H1 (cell line): ENCODE measurements around the gene AGR3. TPM values are rescaled to one million over a fixed set of nuclear protein-coding genes. Genes with fewer than 3 reads are reported as not detected.

Experiments
- CEBPB ChIP-seq: IDR thresholded peaks from 2 replicates; pipeline ENCODE4 v1.6.1; 2012; ENCODE audit warnings: low read depth, low read length
- CHD2 ChIP-seq: IDR thresholded peaks from 2 replicates; pipeline ENCODE4 v1.6.1; 2012; ENCODE audit warnings: low read length, improper control_type of control experiment
- EGR1 ChIP-seq: IDR thresholded peaks from 2 replicates; pipeline ENCODE4 v1.6.1; 2011; ENCODE audit warnings: low read depth, low read length, borderline replicate concordance
- GTF2F1 ChIP-seq: IDR thresholded peaks from 2 replicates; pipeline ENCODE4 v1.6.1; 2012; ENCODE audit warnings: low read depth, low read length, improper control_type of control experiment, borderline replicate concordance
- KDM4A ChIP-seq: IDR thresholded peaks from one replicate; pipeline ENCODE4 v1.7.1; 2012; ENCODE audit warnings: low read depth, mild to moderate bottlenecking, moderate library complexity, low read length, inconsistent platforms; ENCODE audit not compliant: severe bottlenecking
- POLR2AphosphoS5 ChIP-seq: IDR thresholded peaks from 2 replicates; pipeline ENCODE4 v1.6.1; 2011; ENCODE audit warnings: low read depth, low read length
- polyA plus RNA-seq, 7 experiments: library from polyadenylated mRNA; depleted of rRNA in 3 of 7; stranded (reverse) in 5 of 7; unstranded in 2 of 7; fragments of >200 nt in 5 of 7; fragments of 200-250 nt in 2 of 7; gene quantifications; 1 replicate in 5 of 7; 2 replicates in 1 of 7; 4 replicates in 1 of 7; pipeline versions ENCODE4 v1.2.1 to v1.2.3, GENCODE V29; 2011 to 2013; ENCODE audit warnings: missing spikeins in 2 of 7, mixed read lengths in 2 of 7
- total RNA-seq: library from RNA; stranded (reverse); fragmentation: NEBNext Ultra II Directional; extraction: Animal tissue kit (Norgen Biotek cat#: 25700); gene quantifications from 2 replicates; pipeline ENCODE4 v1.2.1, GENCODE V29; 2021
- TF ChIP-seq, protein P1 (sequence below): fragments of 300-600 bp; sonication (generic); IDR thresholded peaks from 2 replicates; pipeline ENCODE4 v1.7.1; 2012; ENCODE audit warnings: low read length, moderate library complexity, mild to moderate bottlenecking, inconsistent platforms; ENCODE audit not compliant: insufficient replicate concordance
- TF ChIP-seq, protein P2 (sequence below): IDR thresholded peaks from 2 replicates; pipeline ENCODE4 v1.6.1; 2012; ENCODE audit warnings: inconsistent platforms
- TF ChIP-seq, protein P3 (sequence below), 3 experiments: IDR thresholded peaks; 1 replicate in 2 of 3; 2 replicates in 1 of 3; pipeline versions ENCODE4 v1.5.1 to v1.6.1; 2011; ENCODE audit warnings: low read length in 3 of 3, mild to moderate bottlenecking in 3 of 3, inconsistent platforms in 2 of 3, low read depth in 1 of 3, moderate library complexity in 1 of 3; ENCODE audit not compliant: insufficient read depth in 1 of 3; ENCODE audit errors: control extremely low read depth in 1 of 3

Gene AGR3
- total and polyA plus RNA-seq, 2 of the 8 experiments (the other 6 are each of a cell fraction or from before 2014, with no cell fraction given) = not detected

DNA sequence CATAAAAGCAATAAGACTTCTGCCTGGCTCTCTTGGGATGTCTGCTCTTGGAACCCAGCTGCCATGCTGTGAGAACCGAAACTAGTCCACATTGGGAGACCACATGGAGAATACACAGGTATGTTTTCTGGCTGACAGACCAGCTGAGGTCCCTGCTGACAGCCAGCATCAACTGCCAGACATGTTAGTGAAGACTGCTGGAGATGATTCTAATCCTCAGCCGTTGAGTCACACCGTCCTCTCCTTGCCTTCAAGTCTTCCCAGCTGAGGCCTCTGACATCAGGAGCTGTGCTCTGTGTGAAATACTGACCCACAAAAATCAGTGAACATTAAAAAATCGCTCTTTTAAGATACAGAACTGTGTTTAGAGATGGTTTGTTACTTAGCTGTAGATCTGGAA is 40.1 kb downstream of the AGR3 start (continued):
- TF ChIP-seq, protein P1, sequence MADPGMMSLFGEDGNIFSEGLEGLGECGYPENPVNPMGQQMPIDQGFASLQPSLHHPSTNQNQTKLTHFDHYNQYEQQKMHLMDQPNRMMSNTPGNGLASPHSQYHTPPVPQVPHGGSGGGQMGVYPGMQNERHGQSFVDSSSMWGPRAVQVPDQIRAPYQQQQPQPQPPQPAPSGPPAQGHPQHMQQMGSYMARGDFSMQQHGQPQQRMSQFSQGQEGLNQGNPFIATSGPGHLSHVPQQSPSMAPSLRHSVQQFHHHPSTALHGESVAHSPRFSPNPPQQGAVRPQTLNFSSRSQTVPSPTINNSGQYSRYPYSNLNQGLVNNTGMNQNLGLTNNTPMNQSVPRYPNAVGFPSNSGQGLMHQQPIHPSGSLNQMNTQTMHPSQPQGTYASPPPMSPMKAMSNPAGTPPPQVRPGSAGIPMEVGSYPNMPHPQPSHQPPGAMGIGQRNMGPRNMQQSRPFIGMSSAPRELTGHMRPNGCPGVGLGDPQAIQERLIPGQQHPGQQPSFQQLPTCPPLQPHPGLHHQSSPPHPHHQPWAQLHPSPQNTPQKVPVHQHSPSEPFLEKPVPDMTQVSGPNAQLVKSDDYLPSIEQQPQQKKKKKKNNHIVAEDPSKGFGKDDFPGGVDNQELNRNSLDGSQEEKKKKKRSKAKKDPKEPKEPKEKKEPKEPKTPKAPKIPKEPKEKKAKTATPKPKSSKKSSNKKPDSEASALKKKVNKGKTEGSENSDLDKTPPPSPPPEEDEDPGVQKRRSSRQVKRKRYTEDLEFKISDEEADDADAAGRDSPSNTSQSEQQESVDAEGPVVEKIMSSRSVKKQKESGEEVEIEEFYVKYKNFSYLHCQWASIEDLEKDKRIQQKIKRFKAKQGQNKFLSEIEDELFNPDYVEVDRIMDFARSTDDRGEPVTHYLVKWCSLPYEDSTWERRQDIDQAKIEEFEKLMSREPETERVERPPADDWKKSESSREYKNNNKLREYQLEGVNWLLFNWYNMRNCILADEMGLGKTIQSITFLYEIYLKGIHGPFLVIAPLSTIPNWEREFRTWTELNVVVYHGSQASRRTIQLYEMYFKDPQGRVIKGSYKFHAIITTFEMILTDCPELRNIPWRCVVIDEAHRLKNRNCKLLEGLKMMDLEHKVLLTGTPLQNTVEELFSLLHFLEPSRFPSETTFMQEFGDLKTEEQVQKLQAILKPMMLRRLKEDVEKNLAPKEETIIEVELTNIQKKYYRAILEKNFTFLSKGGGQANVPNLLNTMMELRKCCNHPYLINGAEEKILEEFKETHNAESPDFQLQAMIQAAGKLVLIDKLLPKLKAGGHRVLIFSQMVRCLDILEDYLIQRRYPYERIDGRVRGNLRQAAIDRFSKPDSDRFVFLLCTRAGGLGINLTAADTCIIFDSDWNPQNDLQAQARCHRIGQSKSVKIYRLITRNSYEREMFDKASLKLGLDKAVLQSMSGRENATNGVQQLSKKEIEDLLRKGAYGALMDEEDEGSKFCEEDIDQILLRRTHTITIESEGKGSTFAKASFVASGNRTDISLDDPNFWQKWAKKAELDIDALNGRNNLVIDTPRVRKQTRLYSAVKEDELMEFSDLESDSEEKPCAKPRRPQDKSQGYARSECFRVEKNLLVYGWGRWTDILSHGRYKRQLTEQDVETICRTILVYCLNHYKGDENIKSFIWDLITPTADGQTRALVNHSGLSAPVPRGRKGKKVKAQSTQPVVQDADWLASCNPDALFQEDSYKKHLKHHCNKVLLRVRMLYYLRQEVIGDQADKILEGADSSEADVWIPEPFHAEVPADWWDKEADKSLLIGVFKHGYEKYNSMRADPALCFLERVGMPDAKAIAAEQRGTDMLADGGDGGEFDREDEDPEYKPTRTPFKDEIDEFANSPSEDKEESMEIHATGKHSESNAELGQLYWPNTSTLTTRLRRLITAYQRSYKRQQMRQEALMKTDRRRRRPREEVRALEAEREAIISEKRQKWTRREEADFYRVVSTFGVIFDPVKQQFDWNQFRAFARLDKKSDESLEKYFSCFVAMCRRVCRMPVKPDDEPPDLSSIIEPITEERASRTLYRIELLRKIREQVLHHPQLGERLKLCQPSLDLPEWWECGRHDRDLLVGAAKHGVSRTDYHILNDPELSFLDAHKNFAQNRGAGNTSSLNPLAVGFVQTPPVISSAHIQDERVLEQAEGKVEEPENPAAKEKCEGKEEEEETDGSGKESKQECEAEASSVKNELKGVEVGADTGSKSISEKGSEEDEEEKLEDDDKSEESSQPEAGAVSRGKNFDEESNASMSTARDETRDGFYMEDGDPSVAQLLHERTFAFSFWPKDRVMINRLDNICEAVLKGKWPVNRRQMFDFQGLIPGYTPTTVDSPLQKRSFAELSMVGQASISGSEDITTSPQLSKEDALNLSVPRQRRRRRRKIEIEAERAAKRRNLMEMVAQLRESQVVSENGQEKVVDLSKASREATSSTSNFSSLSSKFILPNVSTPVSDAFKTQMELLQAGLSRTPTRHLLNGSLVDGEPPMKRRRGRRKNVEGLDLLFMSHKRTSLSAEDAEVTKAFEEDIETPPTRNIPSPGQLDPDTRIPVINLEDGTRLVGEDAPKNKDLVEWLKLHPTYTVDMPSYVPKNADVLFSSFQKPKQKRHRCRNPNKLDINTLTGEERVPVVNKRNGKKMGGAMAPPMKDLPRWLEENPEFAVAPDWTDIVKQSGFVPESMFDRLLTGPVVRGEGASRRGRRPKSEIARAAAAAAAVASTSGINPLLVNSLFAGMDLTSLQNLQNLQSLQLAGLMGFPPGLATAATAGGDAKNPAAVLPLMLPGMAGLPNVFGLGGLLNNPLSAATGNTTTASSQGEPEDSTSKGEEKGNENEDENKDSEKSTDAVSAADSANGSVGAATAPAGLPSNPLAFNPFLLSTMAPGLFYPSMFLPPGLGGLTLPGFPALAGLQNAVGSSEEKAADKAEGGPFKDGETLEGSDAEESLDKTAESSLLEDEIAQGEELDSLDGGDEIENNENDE = no peak
- TF ChIP-seq CEBPB (no peak), CHD2 (no peak), EGR1 (no peak), GTF2F1 (no peak), POLR2AphosphoS5 (no peak), KDM4A (no peak)
- TF ChIP-seq, protein P2, sequence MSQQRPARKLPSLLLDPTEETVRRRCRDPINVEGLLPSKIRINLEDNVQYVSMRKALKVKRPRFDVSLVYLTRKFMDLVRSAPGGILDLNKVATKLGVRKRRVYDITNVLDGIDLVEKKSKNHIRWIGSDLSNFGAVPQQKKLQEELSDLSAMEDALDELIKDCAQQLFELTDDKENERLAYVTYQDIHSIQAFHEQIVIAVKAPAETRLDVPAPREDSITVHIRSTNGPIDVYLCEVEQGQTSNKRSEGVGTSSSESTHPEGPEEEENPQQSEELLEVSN = no peak
- TF ChIP-seq, protein P3, sequence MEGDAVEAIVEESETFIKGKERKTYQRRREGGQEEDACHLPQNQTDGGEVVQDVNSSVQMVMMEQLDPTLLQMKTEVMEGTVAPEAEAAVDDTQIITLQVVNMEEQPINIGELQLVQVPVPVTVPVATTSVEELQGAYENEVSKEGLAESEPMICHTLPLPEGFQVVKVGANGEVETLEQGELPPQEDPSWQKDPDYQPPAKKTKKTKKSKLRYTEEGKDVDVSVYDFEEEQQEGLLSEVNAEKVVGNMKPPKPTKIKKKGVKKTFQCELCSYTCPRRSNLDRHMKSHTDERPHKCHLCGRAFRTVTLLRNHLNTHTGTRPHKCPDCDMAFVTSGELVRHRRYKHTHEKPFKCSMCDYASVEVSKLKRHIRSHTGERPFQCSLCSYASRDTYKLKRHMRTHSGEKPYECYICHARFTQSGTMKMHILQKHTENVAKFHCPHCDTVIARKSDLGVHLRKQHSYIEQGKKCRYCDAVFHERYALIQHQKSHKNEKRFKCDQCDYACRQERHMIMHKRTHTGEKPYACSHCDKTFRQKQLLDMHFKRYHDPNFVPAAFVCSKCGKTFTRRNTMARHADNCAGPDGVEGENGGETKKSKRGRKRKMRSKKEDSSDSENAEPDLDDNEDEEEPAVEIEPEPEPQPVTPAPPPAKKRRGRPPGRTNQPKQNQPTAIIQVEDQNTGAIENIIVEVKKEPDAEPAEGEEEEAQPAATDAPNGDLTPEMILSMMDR (IDR thresholded peaks at IDR 0.05; ENCODE audit: control extremely low read depth in 1 of 3, insufficient read depth in 1 of 3, low read depth in 1 of 3, low read length in 3 of 3) = no peak
